GM19438 (cell line): ENCODE results near the gene IMMP2L.

Experiments used
- ATAC-seq: cut with Tn5 transposase; IDR thresholded peaks from one replicate; pipeline ENCODE4 v1.9.1; 2021; ENCODE audit warnings: low read depth; ENCODE audit not compliant: unreplicated experiment

The IMMP2L gene

DNA sequence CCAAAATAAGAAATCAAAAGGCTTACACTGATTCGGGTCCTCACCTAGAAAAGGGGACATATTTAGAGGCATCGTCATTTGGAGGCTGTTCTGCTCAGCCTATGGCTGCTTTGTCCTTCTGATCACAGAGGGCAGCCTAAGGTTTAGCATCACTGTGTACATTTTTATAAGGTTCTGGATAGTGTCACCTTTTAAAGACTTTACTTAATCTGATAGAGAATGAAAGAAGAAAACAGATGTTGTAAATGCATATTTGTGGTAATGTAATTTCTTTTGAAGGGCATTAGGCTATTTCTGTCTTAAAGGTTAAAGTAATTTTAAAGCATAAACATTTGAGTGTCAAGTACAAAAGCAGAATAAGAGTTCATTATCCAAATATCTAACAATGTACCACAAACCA is 916.7 kb downstream of the IMMP2L start:
- no peak for ATAC-seq

DNA sequence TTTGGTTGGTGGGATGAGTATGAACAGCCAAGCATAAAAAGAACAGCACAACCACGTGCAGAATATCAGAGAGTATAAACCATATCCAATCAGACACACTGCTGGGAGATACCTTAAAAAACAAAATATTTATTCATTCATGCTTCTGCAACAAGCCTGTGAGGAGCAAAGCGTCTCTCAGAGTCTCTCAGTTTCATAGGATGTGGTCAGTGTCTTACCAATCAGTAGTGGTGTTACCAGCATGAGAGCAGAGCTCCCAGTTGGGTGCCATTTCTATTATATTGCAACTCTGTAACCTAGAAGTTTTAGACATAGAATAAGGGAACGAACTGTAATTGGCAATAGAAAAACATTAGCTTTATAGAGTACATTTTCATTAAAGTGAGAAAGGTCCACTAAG is 917.2 kb downstream of the IMMP2L start:
- no peak for ATAC-seq

DNA sequence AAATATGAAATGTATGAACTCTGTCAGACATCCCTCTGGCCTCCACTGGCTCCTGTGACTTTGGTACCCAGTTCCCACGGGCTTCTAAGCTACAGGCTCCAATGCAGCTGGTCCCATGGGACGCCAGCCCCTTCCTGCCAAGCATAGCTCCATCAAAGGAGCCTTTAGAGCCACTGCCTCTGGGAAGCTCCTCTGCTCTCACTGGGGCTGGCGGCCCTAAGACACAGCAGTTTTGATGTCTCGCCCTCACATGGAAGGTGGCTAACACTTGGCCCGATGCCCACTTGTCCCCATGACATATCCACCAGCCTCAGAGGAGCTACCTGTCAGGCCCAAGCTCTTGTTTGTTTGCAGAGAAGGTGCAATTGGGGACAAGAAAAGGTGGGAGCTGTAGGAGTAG is 925.0 kb downstream of the IMMP2L start:
- no peak for ATAC-seq

DNA sequence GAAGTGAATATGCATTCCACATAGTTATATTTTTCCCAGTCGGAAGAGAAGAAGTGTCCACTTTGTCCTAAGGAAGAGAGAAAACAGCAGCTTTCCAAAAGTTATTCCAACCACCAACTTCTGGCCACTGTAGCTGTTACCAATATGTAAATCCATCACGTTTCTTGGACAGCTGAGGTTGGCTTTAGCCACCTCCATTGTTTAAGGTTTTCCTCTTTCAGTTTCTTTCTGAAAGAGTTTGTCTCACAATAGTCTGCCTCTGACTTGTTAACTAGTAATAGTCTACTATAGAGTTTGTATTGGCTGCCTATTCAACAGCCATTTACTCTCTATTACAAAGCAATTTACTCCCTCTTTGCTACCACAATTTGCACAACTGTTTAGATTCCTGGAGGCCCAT is 929.0 kb downstream of the IMMP2L start:
- ATAC-seq, result no peak

DNA sequence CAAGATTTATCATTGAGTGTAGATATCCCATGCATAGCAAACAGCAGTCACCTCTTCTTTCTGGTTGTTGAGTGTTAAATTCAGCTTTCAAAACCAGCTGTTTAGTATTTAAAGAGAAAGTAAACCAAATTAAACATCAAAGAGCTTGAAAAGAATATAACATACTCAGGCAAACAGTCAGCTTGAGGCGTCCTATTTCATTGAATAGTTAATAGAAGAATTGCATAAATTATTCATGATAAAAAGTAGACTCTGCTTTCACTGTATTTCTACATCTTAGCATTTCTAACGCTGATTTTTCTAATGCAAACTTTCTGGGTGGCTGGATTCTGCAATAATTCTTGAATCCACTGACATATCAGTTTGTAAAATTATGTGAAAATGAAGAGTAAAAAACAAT is 935.9 kb downstream of the IMMP2L start:
- no peak for ATAC-seq

DNA sequence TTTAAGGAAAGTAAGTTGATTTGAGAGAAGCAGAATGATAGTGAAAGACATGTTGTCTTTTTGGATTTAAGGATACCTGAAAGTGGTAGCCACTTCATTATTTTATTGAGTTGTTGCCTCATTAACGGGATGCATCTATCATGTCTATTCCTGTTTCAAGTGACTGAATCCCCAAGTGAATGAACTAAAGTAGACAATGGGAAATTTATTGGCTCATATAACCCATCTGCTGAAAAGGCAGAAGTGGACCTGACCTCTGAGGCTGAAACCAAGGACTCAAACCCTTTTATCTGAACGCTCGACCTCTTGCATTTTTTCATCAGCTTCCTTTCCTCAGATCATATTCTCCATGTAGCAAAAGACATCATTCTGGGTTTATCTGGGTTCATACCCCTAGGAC is 937.0 kb downstream of the IMMP2L start:
- no peak for ATAC-seq

DNA sequence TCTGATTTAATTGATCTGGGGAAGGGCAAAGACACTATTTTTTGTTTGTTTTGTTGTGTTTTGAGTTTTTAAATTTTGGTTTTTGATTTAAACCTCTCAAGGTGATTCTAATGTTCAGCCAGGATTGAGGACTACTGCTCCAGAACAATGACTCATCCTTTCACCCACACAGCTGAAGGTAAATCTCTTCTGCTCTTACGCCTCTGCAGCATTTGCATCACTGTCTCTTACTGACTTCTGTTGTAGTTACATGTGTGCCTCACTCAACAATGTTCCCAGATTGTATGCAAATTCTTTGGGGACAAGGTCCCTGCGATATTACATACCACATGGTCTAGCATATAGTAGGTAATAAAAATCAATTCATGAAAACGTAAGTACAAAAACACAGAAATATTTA is 938.9 kb downstream of the IMMP2L start:
- no peak for ATAC-seq

DNA sequence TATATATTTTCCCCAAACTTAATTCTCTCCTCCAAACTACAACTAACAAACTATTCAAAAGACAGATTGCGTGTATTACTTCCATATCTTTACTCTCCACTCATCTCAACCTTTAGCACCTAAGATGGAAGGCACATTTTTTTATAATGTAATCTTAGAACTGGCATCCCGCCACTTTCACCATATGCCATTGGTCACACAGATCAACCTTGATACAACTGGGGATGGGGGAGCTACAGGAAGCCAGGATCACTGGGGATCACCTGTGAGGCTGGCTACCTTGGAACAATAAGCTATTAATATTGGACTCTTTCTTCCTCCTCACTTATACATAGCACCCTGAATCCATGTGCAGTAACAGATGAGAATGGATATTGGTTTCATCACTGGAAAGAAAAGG is 941.0 kb downstream of the IMMP2L start:
- ATAC-seq, result no peak

DNA sequence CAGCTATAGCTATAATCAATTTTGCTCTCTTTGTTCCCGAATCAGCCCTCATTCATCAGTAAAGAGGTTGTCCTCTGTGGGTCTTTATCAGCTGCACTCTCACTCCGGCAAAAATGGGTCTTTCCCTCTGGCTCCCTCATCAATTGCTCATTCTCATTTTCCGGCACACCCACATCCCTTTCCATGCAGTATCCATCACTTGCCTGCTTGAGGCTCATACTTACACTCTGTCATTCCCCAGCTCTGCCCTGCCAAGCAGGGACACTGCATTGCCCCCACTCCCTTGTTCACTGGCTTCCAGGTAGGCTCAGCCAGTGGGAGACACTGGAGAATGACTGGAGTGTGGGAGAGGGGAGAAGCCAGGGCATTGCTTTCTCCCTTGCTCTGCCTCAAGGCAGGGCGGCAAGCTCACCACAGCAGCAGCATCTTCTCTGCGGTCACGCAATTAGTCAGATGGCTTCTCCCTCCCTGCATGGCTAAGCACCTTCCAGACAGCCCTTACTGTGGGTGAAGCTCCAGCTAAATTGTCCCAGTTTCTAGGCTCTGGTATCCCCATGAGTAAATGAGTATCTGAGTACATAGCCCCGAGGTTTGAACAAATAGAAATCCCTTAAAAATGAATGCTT is 942.1 kb downstream of the IMMP2L start:
- ATAC-seq, result no peak
